Measurements from ENCODE around the gene SRRM5.

- TF ChIP-seq, protein P1, sequence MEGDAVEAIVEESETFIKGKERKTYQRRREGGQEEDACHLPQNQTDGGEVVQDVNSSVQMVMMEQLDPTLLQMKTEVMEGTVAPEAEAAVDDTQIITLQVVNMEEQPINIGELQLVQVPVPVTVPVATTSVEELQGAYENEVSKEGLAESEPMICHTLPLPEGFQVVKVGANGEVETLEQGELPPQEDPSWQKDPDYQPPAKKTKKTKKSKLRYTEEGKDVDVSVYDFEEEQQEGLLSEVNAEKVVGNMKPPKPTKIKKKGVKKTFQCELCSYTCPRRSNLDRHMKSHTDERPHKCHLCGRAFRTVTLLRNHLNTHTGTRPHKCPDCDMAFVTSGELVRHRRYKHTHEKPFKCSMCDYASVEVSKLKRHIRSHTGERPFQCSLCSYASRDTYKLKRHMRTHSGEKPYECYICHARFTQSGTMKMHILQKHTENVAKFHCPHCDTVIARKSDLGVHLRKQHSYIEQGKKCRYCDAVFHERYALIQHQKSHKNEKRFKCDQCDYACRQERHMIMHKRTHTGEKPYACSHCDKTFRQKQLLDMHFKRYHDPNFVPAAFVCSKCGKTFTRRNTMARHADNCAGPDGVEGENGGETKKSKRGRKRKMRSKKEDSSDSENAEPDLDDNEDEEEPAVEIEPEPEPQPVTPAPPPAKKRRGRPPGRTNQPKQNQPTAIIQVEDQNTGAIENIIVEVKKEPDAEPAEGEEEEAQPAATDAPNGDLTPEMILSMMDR (IDR thresholded peaks at IDR 0.05): no peak
- no peak for TF ChIP-seq POLR2A (IDR thresholded peaks at IDR 0.05)
Observed at GRCh38 chr19:43618921-43619261, 7.0 kb downstream of the SRRM5 start.
